Hematopoietic multipotent progenitor cell treated with erythropoietin and hydrocortisone succinate and interleukin-3 and kit ligand, for 15 days (in vitro differentiated cells): ENCODE results near the gene CARD9.
"Not testable (repeated sequence)": the region's sequence is repeated elsewhere in the genome, so short reads cannot be mapped to it uniquely, and the experiment has no call there.

Experiments used
- DNase-seq: peaks from one replicate; pipeline ENCODE4 v3.0.0-alpha.2; 2015; ENCODE audit warnings: low spot score

Gene CARD9

DNA sequence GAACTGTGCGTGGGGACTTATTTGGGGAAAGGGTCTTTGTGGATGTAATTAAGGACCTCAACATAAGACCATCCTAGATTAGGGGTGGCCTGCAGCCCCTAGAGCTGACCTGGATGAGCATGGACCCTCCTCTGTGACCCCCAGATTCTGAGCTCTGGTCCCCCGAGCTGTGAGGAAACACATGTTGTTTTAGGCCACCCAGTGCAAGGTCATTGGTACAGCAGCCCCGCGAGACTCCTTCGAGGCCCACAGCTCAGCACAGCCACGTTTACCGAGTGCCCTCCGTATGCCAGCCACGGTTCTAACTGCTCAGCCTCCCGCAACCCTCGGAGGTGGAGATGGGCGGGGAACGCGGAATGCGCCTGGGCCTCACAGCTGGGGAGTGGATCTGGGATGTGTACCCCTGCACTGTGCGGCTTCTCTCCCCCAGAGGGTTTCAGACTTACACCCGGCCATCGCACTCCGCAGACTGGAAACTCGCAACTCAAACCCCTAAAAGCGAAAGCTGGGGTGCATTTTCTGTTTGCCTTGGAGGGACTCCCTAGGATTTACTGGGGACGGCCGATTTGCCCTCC, 50.6 kb downstream of the CARD9 start:
- no peak for DNase-seq

- DNase-seq, result no peak
Measured at GRCh38 chr9:136321561-136321960, 51.9 kb downstream of the CARD9 start.

DNA sequence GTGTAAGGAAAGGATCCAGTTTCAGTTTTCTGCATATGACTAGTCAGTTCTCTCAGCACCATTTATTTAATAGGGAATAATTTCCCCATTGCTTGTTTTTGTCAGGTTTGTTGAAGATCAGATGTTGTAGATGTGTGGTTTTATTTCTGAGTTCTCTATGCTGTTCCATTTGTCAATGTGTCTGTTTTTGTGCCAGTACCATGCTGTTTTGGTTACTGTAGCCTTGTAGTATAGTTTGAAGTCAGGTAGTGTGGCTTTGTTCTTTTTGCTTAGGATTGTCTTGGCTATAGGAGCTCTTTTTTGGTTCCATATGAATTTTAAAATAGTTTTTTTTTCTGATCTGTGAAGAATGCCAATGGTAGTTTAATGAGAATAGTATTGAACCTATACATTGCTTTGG, 52.5 kb downstream of the CARD9 start:
- not testable (repeated sequence) for DNase-seq

GRCh38 chr9:136319955-136320354, 53.5 kb downstream of the CARD9 start:
- DNase-seq, result not testable (repeated sequence)

DNA sequence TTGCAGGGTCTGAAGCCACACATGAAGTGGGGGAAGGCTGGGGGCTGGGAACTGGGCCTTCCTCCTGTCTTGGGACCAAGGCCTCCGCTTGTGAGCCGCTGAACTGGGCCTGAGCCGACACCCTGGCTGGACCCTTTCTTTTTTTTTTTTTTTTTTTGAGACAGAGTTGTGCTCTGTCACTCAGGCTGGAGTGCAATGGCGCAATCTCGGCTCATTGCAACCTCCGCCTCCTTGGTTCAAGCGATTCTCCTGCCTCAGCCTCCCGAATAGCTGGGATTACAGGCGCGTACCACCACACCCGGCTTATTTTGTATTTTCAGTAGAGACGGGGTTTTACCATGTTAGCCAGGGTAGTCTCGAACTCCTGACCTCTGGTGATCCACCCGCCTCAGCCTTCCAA, 54.2 kb downstream of the CARD9 start:
- not testable (repeated sequence) for DNase-seq

- DNase-seq, result no peak
Measured at GRCh38 chr9:136318776-136319241, 54.7 kb downstream of the CARD9 start.

- DNase-seq, result no peak
Measured at GRCh38 chr9:136318111-136318775, 55.2 kb downstream of the CARD9 start.

DNA sequence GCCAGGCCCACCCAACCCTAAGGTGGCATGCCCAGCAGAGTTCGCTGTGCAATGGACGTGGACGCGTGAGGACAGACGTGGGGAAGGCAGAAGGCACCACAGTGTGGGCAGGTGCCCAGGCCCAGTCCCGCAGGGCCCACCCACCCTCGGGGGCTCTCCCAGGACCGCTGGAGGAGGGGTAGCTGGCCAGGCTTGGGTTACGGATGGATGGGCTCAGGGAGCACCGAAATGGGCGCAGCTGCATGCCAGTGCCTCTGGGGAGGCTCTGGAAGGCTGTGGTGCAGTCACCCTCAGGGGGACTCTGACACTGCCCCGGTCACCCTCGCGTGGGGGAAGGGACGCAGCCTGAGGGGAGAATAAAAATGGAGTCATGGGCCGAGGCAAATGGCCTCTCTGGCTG, 55.8 kb downstream of the CARD9 start:
- no peak for DNase-seq

DNA sequence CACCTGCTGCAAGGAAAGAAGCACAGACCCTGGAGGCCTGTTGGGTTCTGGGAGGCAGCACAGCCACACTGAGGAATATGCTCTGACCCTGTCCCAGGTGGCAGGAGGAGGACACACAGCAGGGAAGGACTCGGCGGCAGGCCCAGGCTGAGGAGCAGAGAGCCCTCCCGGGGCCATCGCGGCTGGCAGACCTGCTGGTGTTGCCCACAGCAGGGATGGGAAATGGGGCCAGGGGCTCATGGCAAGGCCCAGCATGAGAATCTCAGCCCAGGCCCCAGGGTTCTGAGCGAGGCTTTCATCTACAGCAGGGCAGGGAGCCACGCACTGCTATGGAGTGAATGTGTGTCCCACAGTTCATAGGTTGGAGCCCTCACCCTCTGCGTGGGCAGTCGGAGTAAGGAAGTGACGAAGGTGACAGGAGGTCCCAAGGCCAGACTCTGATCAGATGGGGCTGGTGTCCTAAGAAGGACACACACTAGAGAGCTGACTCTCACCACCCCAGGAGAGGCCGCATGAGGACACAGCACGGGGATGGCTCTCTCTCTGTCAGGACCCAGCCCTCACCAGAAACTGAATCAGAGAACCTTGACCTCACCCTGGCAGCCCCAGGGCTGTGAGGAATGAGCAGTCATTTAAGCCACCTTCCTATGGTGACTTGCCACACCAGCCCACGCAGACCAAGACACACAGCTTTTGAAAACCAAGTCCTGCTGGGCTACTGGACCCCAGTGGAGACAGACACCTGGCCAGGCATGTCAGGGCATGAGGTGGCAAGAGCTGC, 56.4 kb downstream of the CARD9 start:
- no peak for DNase-seq

DNA sequence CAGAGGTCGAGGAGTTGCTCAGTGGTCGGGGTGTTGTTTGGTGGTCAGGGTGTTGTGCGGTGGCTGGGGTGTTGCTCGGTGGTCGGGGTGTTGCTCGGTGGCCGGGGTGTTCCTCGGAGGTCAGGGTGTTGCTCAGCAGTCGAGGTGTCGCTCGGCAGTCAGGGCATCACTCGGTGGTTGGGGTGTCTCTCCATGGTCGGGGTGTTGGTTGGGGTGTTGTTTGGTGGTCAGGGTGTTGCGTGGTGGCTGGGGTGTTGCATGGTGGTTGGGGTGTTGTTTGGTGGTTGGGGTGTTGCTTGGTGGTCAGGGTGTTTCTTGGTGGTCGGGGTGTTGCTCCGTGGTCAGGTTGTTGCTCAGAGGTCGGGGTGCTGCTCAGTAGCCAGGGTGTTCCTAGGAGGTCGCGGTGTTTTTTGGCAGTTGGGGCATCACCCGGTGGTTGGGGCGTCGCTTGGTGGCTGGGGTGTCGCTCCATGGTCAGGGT, 57.2 kb downstream of the CARD9 start:
- DNase-seq, result no peak

DNA sequence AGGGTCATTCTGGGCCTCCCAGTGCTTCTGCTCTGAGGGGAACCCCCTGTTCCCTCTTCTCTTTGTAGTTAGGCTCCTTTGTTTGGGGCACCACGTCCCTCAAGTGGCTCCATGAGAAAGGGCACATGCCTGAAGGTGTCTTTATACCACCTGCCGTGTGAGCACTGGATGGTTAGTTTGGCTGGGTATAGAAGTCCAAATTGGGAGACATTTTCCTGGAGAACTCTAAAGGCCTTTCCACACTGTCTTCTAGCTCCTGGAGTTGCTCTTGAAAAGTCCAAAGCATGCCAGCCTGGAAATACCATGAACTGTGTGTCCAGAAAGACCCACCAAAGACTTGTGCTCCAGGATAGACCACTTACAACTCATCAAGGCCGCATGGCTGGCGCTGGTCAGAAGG, 58.5 kb downstream of the CARD9 start:
- no peak for DNase-seq

- DNase-seq, result no peak
Measured at GRCh38 chr9:136314056-136314416, 59.4 kb downstream of the CARD9 start.
